GM12873 (cell line): ENCODE results near the gene CIAO2B.

Experiments
- TF ChIP-seq, protein P1 (sequence below): IDR thresholded peaks from 2 replicates; pipeline ENCODE4 v1.5.1; 2012; ENCODE audit warnings: low read depth, mild to moderate bottlenecking, moderate library complexity, low read length, control low read depth; ENCODE audit not compliant: insufficient read depth; ENCODE audit errors: missing control alignments

Gene CIAO2B

DNA sequence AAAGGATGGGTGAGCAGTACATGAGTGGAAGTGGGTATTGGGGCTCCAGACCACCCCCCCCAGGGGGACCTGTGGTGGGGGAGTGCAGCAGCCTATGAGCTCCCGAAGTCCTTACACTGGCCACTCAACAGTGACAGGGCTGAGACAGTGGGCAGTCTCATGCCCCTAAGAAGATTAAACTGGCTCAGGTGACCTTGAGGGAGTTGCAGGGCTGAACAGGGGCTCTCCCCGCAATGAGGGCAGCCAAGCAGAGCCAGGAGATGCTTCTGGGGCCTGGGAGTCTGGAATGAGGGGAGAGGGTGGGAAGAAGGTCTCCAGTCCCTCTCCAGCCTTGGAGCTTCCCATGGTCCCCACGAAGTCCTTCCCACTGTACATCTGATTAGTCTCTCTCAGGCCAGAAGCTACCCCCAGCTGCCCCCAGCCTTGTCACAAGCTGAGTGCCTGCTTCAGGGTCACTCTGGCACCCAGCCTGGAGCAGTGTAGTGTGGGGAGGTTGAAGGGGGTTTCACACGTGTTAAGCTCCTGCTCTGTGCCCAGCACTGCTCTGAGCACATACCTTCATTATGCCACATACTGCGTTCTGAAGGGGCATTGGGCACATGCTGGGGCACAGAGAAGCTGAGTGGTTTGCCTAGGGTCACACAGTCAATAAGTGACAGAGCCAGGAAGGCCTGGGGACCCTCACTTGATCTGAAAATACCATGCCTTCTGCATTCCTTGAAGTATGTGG lies 14.5 kb downstream of the CIAO2B start:
- TF ChIP-seq, protein P1, sequence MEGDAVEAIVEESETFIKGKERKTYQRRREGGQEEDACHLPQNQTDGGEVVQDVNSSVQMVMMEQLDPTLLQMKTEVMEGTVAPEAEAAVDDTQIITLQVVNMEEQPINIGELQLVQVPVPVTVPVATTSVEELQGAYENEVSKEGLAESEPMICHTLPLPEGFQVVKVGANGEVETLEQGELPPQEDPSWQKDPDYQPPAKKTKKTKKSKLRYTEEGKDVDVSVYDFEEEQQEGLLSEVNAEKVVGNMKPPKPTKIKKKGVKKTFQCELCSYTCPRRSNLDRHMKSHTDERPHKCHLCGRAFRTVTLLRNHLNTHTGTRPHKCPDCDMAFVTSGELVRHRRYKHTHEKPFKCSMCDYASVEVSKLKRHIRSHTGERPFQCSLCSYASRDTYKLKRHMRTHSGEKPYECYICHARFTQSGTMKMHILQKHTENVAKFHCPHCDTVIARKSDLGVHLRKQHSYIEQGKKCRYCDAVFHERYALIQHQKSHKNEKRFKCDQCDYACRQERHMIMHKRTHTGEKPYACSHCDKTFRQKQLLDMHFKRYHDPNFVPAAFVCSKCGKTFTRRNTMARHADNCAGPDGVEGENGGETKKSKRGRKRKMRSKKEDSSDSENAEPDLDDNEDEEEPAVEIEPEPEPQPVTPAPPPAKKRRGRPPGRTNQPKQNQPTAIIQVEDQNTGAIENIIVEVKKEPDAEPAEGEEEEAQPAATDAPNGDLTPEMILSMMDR, result no peak

- TF ChIP-seq, protein P1, result no peak
Observed at GRCh38 chr16:66918803-66919568, 15.2 kb downstream of the CIAO2B start, which contains the start of gene CDH16. Gene CDH16, minus strand, starts transcription at chr16:66918885. Its CDS starts 820 bp downstream, at chr16:66918065.

- TF ChIP-seq, protein P1, result no peak
Observed at GRCh38 chr16:66918355-66918754, 15.8 kb downstream of the CIAO2B start.

- TF ChIP-seq, protein P1, result no peak
Observed at GRCh38 chr16:66917741-66918140, 16.5 kb downstream of the CIAO2B start.

- TF ChIP-seq, protein P1, result no peak
Observed at GRCh38 chr16:66916518-66916917, 17.7 kb downstream of the CIAO2B start.

GRCh38 chr16:66915041-66915440 lies 19.2 kb downstream of the CIAO2B start:
- TF ChIP-seq, protein P1, result no peak

GRCh38 chr16:66914541-66914940 lies 19.7 kb downstream of the CIAO2B start:
- TF ChIP-seq, protein P1, result no peak
